HepG2 (cell line): ENCODE results near the gene FGF21. TPM values are rescaled to one million over a fixed set of nuclear protein-coding genes. Genes with fewer than 3 reads are reported as not detected.
A peak's percentile ranks its signal among the peaks of the same experiment; 100 is the strongest.

ENCODE experiments used
- DZIP1 ChIP-seq: sonication (generic); formaldehyde crosslinking; IDR thresholded peaks from 2 replicates; pipeline ENCODE4 v1.5.0; 2020; ENCODE audit warnings: mild to moderate bottlenecking, missing genetic modification reagents
- GRHL1 ChIP-seq: sonication (generic); formaldehyde crosslinking; conservative IDR thresholded peaks from 2 replicates; pipeline ENCODE4 v1.8.0; 2022; ENCODE audit warnings: missing genetic modification reagents
- HINFP ChIP-seq: sonication (generic); formaldehyde crosslinking; IDR thresholded peaks from 2 replicates; pipeline ENCODE4 v1.4.0; 2020; ENCODE audit warnings: low read depth, mild to moderate bottlenecking, missing genetic modification reagents
- KDM4B ChIP-seq: sonication (generic); formaldehyde crosslinking; IDR thresholded peaks from 2 replicates; pipeline ENCODE4 v1.4.0; 2020; ENCODE audit warnings: missing genetic modification reagents
- MAF1 ChIP-seq: sonication (generic); formaldehyde crosslinking; IDR thresholded peaks from 2 replicates; pipeline ENCODE4 v1.5.0; 2020; ENCODE audit warnings: missing genetic modification reagents, borderline replicate concordance
- MIER3 ChIP-seq: IDR thresholded peaks from 2 replicates; pipeline ENCODE4 v1.6.1; 2016; ENCODE audit warnings: missing compliant biosample characterization, borderline replicate concordance
- NFAT5 ChIP-seq: sonication (generic); formaldehyde crosslinking; IDR thresholded peaks from 2 replicates; pipeline ENCODE4 v1.4.0; 2020; ENCODE audit warnings: missing genetic modification reagents
- RARA ChIP-seq: IDR thresholded peaks from 2 replicates; pipeline ENCODE4 v1.6.1; 2016; ENCODE audit warnings: missing genetic modification reagents, missing compliant biosample characterization
- SMAD3 ChIP-seq: sonication (generic); formaldehyde crosslinking; IDR thresholded peaks from 2 replicates; pipeline ENCODE4 v1.4.0; 2020; ENCODE audit warnings: missing genetic modification reagents
- TBL1XR1 ChIP-seq: fragments of 150-350 bp; IDR thresholded peaks from 2 replicates; pipeline ENCODE4 v1.6.1; 2014; ENCODE audit warnings: borderline replicate concordance, low read length; ENCODE audit not compliant: partially characterized antibody
- TBX2 ChIP-seq: sonication (generic); formaldehyde crosslinking; IDR thresholded peaks from 2 replicates; pipeline ENCODE4 v1.5.0; 2020; ENCODE audit warnings: missing genetic modification reagents, mild to moderate bottlenecking, borderline replicate concordance
- ZMAT5 ChIP-seq: sonication (generic); formaldehyde crosslinking; IDR thresholded peaks from 2 replicates; pipeline ENCODE4 v1.5.0; 2020; ENCODE audit warnings: mild to moderate bottlenecking, low read depth, missing genetic modification reagents, borderline replicate concordance
- ZNF18 ChIP-seq: sonication (generic); formaldehyde crosslinking; IDR thresholded peaks from 2 replicates; pipeline ENCODE4 v1.8.0; 2022; ENCODE audit warnings: mild to moderate bottlenecking, missing genetic modification reagents; ENCODE audit not compliant: insufficient replicate concordance
- ZNF205 ChIP-seq: IDR thresholded peaks from 2 replicates; pipeline ENCODE4 v1.6.1; 2018; ENCODE audit warnings: missing biosample characterization, missing genetic modification reagents
- ZNF562 ChIP-seq: sonication (generic); formaldehyde crosslinking; IDR thresholded peaks from 2 replicates; pipeline ENCODE4 v1.8.0; 2022; ENCODE audit warnings: missing genetic modification reagents, borderline replicate concordance
- ZSCAN31 ChIP-seq: sonication (generic); formaldehyde crosslinking; IDR thresholded peaks from 2 replicates; pipeline ENCODE4 v1.5.0; 2020; ENCODE audit warnings: low read depth, mild to moderate bottlenecking, missing genetic modification reagents
- polyA plus RNA-seq, 8 experiments: library from polyadenylated mRNA; depleted of rRNA in 3 of 8; stranded (reverse) in 7 of 8; unstranded in 1 of 8; fragments of >200 nt; fragmentation: Illumina TruSeq in 4 of 8; extraction: Trizol in 4 of 8; gene quantifications; 2 replicates each; pipeline versions ENCODE4 v1.2.1 to v1.2.3, GENCODE V29; 2011 to 2016; ENCODE audit warnings: low read depth in 4 of 8, missing spikeins in 1 of 8, mixed read lengths in 1 of 8; ENCODE audit not compliant: insufficient read depth in 1 of 8
- total RNA-seq, 5 experiments: library from RNA; depleted of rRNA; stranded (reverse); fragments of >200 nt; fragmentation: Illumina TruSeq; extraction: Trizol; gene quantifications; 2 replicates each; pipeline ENCODE4 v1.2.3, GENCODE V29; 2016; ENCODE audit warnings: low read depth in 1 of 5

The FGF21 gene
- total and polyA plus RNA-seq, 2 of the 13 experiments (the other 11 are each of a cell fraction or from before 2014, with no cell fraction given), result 0.17 TPM; not detected in 1

- TF ChIP-seq DZIP1 (CRISPR knock-in tag) (no peak), GRHL1 (no peak), ZNF562 (CRISPR knock-in tag) (no peak), RARA (peak; percentile 97), ZMAT5 (no peak), ZSCAN31 (no peak), MAF1 (CRISPR knock-in tag) (no peak), ZNF18 (no peak), ZNF205 (CRISPR knock-in tag) (no peak), NFAT5 (CRISPR knock-in tag) (no peak), MIER3 (peak; percentile 23; the same call in 1 of the 2 replicates), TBX2 (CRISPR knock-in tag) (no peak), TBL1XR1 (peak; percentile 80), SMAD3 (CRISPR knock-in tag) (no peak), KDM4B (CRISPR knock-in tag) (no peak), HINFP (CRISPR knock-in tag) (no peak)
These were observed 17.2 kb downstream of the FGF21 start (continued) for GRCh38 chr19:48772503-48772953.
